ENCODE data around the gene MAP4K5.
A peak's percentile ranks its signal among the peaks of the same experiment; 100 is the strongest.

MAP4K5 gene

GRCh38 chr14:50397390-50398188 is 134.8 kb downstream of the MAP4K5 start:
- no peak for DNase-seq

DNA sequence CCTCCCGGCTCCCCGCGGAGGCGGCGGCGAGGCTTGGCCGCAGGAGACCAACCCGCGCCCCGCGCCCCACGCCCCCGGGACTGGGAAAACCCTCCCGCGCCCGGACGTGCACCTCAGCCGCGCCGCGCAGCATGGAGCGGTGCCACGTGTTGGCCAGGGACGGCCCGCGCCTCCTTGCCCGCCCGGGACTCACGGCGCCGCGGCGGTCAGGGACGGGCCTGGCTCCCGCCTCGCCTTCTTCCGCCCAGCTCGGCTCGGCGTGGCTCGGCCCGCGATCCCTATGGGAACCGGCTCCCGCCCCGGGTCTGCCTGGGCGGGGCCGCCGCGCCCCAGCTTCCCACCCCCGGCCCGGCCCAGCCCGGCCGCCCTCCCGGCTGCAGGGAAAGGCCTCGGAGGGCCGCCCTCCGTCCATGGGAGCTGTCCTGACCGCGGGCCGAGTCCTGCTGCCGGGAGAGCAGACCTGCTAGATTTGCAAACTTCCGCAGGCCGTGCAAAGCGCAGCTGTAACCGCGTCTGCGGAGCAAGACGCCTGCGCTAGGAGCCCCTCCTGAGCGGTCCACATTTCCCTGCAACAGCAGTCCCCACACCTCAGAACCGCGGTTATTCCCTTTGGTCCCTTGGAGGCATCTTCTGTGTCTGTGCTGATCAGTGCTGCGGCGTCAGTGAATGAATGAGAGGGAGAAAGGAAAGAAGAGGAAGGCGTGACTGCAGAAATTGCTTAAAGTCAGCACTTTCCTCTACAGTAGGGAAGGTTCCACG is 135.6 kb downstream of the MAP4K5 start, which contains the start of gene CDKL1:
Gene CDKL1 (minus strand): TSS at position 251 of the 759 bp plus-strand sequence. CDS start 1,013 bp downstream, outside the sequence.
- peak; percentile 17 for DNase-seq

DNA sequence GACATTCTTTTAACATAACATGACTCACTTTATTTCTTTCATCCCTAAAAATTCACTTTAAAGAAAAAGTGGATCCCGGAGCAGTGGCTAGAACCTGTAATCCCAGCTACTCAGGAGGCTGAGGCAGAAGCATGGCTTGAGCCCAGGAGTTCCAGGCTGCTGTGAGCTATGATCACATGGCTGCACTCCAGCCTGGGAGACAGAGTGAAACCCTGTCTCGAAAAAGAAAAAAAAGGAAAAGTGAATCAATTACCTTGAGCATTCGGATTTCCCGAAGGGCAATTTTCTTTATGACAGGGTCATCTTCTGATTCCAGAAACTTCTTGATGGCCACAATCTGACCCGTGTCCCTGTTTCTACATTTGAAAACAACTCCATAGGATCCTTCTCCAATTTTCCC is 136.9 kb downstream of the MAP4K5 start:
- peak; percentile 30 for DNase-seq

DNA sequence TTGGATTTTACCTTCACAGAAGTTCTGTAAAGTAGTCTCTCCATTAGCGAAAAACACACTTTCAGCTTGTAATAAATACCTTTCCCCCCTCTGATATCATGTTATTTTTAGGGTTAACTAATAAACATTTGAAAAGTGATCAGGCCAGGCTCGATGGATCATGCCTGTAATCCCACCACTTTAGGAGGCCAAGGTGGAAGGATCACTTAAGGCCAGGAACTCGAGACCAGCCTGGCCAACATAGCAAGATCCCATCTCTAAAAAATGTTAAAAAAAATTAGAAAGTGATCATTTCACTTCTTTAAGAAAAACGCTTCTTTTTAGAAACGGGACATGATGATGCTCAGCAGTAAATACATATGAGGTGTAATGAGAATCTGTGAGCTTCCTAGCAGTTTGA is 137.7 kb downstream of the MAP4K5 start:
- no peak for DNase-seq

- DNase-seq = no peak
Observed at GRCh38 chr14:50389668-50390441, 142.5 kb downstream of the MAP4K5 start.

GRCh38 chr14:50388256-50388931 is 144.0 kb downstream of the MAP4K5 start:
- DNase-seq = no peak

- no peak for DNase-seq
Observed at GRCh38 chr14:50387548-50387947, 144.8 kb downstream of the MAP4K5 start.

DNA sequence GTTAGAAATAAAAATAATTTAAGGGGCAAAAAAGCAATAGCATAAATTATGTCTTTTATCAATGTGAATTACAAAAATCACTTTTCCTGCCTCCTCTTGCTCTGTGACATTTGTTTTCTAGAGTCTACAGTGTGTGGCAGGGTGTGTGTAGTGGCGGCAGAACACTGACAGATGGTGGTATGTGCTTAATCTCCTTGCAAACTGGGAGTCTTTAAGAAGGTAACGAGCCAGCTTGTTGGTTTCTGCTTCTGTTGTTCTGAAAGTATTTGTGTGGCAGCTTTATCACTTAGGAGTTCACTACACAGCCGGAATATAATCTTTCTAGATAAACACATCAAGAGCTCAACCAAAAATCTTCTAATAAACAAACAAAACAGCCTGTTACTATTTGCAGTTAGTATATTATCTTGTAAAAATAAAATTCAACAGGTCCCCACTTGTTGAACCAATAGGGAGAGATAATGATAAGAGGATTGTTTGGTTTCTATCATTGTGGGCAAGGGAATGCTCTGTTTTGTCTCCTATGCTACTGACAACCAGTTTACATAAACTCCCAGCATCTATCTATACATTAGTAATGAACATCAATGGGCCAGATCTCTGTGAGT is 148.6 kb downstream of the MAP4K5 start:
- DNase-seq = peak; percentile 98

DNA sequence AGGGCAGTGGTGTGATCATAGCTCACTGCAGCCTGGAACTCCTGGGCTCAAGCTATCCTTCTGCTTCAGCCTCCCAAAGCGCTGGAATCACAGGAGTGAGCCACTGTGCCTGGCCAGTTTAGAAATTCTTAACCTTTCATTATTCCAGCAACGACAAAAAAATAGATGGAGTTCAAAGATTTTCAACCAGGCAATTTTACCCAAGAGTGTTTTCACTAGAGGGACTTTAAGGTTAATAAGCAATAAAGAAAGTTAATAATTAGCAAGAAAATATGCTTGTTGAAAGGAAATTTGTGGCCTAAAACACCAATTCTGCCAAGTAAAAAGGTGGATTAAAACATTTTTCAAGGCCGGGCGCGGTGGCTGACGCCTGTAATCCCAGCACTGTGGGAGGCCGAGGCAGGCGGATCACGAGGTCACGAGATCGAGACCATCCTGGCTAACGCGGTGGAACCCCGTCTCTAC is 150.5 kb downstream of the MAP4K5 start:
- no peak for DNase-seq

- no peak for DNase-seq
Observed at GRCh38 chr14:50381008-50381407, 151.4 kb downstream of the MAP4K5 start.

GRCh38 chr14:50380455-50380854 is 151.9 kb downstream of the MAP4K5 start:
- DNase-seq = no peak

GRCh38 chr14:50379563-50379962 is 152.8 kb downstream of the MAP4K5 start:
- no peak for DNase-seq

- DNase-seq = no peak
Observed at GRCh38 chr14:50377550-50378085, 154.8 kb downstream of the MAP4K5 start.

DNA sequence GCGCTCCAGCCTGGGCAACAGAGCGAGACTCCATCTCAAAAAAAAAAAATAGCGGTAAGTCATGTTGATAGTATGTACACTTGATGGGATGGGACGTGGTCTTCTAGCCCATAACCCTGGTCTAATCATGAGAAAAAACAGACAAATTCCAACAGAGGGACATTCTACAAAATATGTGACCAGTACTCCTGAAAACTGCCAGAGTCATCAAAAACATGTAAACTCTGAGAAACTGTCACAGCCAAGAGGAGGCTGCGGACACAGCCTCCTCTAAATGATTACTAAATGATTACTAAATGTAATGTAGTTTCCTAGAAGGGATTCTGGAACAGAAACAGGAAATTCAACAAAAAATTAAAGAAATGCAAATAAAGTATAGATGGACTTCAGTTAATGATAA is 156.6 kb downstream of the MAP4K5 start:
- DNase-seq = no peak

GRCh38 chr14:50373959-50374358 is 158.4 kb downstream of the MAP4K5 start:
- peak; percentile 34 for DNase-seq

- DNase-seq = peak; percentile 96
Observed at GRCh38 chr14:50371546-50371945, 160.8 kb downstream of the MAP4K5 start.

All from NCI-H2171 treated with DMSO at 0.1 percent for 48 hours (cell line).